GM18858 (cell line): Measurements from ENCODE around the gene NEURL2.

Experiments
- ATAC-seq: cut with Tn5 transposase; IDR thresholded peaks from one replicate; pipeline ENCODE4 v1.9.1; 2021; ENCODE audit not compliant: unreplicated experiment

The NEURL2 gene

GRCh38 chr20:45848421-45848820 is 42.6 kb downstream of the NEURL2 start:
- no peak for ATAC-seq

GRCh38 chr20:45845452-45845851 is 45.6 kb downstream of the NEURL2 start:
- no peak for ATAC-seq

DNA sequence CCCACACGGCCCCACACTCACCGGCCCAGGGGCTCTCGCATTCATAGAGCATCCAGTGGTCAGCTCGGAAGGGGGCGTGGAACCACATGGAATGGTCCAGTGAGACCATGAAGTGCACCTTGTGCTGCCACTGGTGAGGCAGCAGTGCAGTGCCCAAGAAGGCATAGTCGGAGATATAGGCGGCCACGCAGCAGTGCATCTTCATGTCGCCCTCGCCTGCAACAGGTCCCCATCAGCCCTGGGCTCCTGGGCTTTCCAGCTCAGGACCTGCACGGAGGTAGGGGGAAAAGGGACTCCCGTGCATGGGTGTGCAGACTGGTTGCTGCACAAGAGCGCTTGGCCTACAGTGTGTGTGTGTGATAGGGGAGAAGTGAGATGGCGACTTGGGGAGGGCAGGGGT is 47.5 kb downstream of the NEURL2 start:
- no peak for ATAC-seq

DNA sequence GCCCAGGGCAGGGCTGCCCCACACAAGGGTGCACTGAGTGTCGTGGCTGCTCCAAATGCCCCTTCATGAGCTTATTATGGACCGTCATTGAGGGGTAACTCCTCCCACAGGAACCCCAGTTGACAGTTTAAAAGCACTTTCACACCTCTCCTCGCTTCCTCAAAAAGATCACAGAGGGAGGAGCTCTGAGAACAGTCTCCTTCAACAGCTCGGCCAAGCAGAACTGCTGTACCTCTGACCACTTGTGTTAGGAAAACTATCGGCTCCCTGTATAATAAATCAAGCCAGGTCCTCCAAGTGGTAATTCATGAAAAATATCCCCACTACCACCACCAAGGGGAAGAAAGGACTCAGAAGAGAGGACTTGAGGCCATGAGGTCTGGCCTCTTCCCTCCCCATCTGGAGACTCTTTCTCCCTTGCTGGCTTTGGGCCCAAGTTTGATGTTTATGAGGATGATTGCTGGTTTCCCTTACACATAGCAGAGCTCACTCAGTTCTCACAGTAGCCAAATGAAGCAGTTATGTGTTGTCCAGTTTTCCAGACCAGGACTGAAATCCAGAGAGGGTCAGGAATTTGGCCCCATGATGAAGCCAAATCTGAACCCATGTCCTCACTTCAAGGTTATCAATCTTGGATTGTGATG is 48.7 kb downstream of the NEURL2 start:
- ATAC-seq, result no peak

DNA sequence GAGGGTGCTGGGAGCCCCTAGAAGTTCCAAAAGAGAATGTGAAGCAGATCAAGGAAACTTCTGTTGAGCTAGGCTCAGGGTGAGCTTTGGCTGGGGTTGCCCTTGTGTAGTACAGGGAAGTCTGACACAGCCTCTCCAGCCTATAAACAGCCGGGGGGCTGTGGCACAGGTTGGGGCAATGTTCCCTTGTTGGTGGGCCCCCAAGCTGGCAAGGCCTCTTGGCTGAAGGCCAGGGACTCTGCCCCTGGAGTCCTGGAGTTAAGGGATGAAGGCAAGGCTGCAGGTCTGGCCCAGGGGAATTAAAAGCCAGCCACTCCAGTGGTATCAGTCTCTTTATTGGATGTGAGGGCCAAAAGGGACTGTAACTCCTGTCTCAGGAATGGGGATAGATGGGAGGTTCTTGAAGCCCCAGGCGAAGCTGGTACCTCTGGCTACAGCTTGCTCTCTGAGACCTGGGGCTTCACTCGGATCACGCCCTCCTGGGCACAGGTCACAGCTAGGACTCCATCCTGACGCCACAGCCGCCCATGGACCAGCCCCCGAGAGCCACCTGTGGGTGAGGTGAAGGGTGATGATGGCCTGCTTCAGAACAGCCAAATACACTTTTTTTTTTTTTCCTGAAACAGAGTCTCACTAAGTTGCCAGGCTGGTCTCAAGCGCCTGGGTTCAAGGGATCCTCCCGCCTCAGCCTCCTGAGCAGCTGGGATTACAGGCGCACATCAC is 49.4 kb downstream of the NEURL2 start:
- ATAC-seq, result no peak

DNA sequence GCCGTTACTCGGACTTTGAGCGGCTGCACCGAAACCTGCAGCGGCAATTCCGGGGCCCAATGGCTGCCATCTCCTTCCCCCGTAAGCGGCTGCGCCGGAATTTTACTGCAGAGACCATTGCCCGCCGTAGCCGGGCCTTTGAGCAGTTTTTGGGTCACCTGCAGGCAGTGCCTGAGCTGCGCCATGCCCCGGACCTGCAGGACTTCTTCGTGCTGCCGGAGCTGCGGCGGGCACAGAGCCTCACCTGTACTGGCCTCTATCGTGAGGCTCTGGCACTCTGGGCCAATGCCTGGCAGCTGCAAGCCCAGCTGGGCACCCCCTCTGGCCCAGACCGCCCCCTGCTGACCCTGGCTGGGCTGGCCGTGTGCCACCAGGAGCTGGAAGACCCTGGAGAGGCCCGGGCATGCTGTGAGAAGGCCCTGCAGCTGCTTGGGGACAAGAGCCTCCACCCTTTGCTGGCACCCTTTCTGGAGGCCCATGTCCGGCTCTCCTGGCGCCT is 50.3 kb downstream of the NEURL2 start:
- no peak for ATAC-seq
